Loucy (cell line): ENCODE data around the gene MCF2L2.

Source experiments
- H2AFZ ChIP-seq: fragments of 200-600 bp; sonication (generic); 2 replicates; pipeline ENCODE4 v1.6.0; 2016; ENCODE audit warnings: antibody characterized with exemption, mild to moderate bottlenecking, low read length, moderate library complexity
- H3F3A ChIP-seq: fragments of 200-600 bp; 2 replicates; pipeline ENCODE4 v1.6.0; 2016; ENCODE audit warnings: antibody characterized with exemption, low read depth, mild to moderate bottlenecking
- H3K27me3 ChIP-seq: fragments of 200-600 bp; sonication (generic); 2 replicates; pipeline ENCODE4 v1.6.1; 2014; ENCODE audit warnings: low read length, mild to moderate bottlenecking; ENCODE audit not compliant: insufficient read depth, poor library complexity, severe bottlenecking
- H3K36me3 ChIP-seq: fragments of 200-600 bp; sonication (generic); 2 replicates; pipeline ENCODE4 v1.6.1; 2016; ENCODE audit warnings: low read length; ENCODE audit not compliant: insufficient read depth
- H3K4me1 ChIP-seq: fragments of 200-600 bp; sonication (generic); 2 replicates; pipeline ENCODE4 v1.5.1; 2014; ENCODE audit warnings: low read length, mild to moderate bottlenecking; ENCODE audit not compliant: insufficient read depth, poor library complexity, severe bottlenecking
- H3K4me2 ChIP-seq: fragments of 200-600 bp; sonication (generic); 2 replicates; pipeline ENCODE4 v1.6.0; 2014; ENCODE audit warnings: antibody characterized with exemption, low read length, low read depth, mild to moderate bottlenecking; ENCODE audit not compliant: poor library complexity, severe bottlenecking
- H3K4me3 ChIP-seq: fragments of 200-600 bp; sonication (generic); 2 replicates; pipeline ENCODE4 v1.5.1; 2014; ENCODE audit warnings: low read length, mild to moderate bottlenecking, mixed read lengths; ENCODE audit not compliant: poor library complexity, severe bottlenecking
- H3K79me2 ChIP-seq: fragments of 200-600 bp; sonication (generic); 2 replicates; pipeline ENCODE4 v1.6.1; 2014; ENCODE audit warnings: low read length; ENCODE audit not compliant: insufficient read depth
- H3K9ac ChIP-seq: fragments of 200-600 bp; sonication (generic); 2 replicates; pipeline ENCODE4 v1.6.0; 2014; ENCODE audit warnings: mild to moderate bottlenecking, low read depth, low read length, moderate library complexity; ENCODE audit not compliant: poor library complexity, severe bottlenecking
- H3K9me2 ChIP-seq: fragments of 200-600 bp; sonication (generic); replicated peaks from 2 replicates; pipeline ENCODE4 v1.6.1; 2016; ENCODE audit warnings: low read depth, low read length, mixed read lengths
- H3K9me3 ChIP-seq: fragments of 200-600 bp; sonication (generic); 2 replicates; pipeline ENCODE4 v1.6.1; 2014; ENCODE audit warnings: mild to moderate bottlenecking, antibody characterized with exemption, low read length, low read depth; ENCODE audit not compliant: insufficient read depth
- H4K20me1 ChIP-seq: fragments of 200-600 bp; sonication (generic); 2 replicates; pipeline ENCODE4 v1.6.0; 2014; ENCODE audit warnings: antibody characterized with exemption, low read length, mild to moderate bottlenecking; ENCODE audit not compliant: insufficient read depth, poor library complexity, severe bottlenecking
- EZH2phosphoT487 ChIP-seq: fragments of 200-600 bp; IDR thresholded peaks from 2 replicates; pipeline ENCODE4 v1.6.1; 2018; ENCODE audit warnings: antibody characterized with exemption, mild to moderate bottlenecking, moderate library complexity, borderline replicate concordance
- TF ChIP-seq, protein P1 (sequence below): fragments of 200-600 bp; sonication (generic); conservative IDR thresholded peaks from 2 replicates; pipeline ENCODE4 v1.5.1; 2014; ENCODE audit warnings: mild to moderate bottlenecking, antibody characterized with exemption, low read length

Gene MCF2L2

DNA sequence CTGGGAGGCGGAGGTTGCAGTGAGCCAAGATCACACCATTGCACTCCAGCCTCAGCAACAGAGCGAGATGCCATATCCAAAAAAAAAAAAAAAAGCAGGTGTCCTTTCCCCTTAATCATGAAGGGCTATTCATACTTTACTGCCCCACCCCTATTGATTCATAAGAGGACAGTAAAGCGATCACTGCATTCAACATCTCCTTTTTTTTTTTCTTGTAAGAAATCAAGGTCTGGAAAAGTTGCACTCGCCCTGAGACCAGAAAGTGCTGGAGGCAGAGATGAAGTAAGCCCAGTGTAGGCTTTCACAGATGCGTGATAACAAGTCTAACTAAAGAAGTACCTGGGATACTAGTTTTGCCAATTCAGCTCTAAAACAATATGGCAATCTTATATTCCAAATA is 151.2 kb downstream of the MCF2L2 start:
- Histone ChIP-seq H2AFZ (no peak overlapping the region), H3K4me3 (no peak overlapping the region), H3K4me2 (no peak overlapping the region), H3K27me3 (no peaks in the 10 kb centered on the region), H3K4me1 (no peaks in the 10 kb centered on the region), H3F3A (no peaks in the 10 kb centered on the region), H3K79me2 (no peaks in the 10 kb centered on the region), H3K36me3 (no peaks in the 10 kb centered on the region), H3K9me3 (no peaks in the 10 kb centered on the region), H3K9ac (no peak overlapping the region), H4K20me1 (no peaks in the 10 kb centered on the region), H3K9me2 (no peaks in the 10 kb centered on the region)
- TF ChIP-seq, protein P1, sequence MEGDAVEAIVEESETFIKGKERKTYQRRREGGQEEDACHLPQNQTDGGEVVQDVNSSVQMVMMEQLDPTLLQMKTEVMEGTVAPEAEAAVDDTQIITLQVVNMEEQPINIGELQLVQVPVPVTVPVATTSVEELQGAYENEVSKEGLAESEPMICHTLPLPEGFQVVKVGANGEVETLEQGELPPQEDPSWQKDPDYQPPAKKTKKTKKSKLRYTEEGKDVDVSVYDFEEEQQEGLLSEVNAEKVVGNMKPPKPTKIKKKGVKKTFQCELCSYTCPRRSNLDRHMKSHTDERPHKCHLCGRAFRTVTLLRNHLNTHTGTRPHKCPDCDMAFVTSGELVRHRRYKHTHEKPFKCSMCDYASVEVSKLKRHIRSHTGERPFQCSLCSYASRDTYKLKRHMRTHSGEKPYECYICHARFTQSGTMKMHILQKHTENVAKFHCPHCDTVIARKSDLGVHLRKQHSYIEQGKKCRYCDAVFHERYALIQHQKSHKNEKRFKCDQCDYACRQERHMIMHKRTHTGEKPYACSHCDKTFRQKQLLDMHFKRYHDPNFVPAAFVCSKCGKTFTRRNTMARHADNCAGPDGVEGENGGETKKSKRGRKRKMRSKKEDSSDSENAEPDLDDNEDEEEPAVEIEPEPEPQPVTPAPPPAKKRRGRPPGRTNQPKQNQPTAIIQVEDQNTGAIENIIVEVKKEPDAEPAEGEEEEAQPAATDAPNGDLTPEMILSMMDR: no peak
- TF ChIP-seq EZH2phosphoT487: no peak

DNA sequence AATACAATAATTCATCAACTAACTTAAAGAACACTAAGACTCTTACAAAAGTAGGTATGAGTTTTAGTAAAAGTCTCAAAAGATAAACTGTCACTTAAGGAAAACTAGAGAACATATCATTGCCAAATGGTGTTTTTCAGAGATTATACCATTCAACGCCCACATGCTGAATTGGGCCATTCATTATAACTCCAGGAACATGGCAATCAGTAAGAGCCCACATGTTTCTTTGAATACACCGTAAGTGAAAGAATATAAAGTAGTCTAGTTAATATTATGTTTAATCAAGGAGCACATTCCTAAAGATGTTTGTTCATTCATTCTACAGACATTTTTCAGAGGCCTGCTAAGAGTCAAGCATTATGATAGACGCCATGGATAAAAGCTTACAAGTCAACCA is 152.5 kb downstream of the MCF2L2 start:
- Histone ChIP-seq H3K36me3 (no peaks in the 10 kb centered on the region), H4K20me1 (no peaks in the 10 kb centered on the region), H3K4me3 (no peak overlapping the region), H3K9ac (no peak overlapping the region), H3K9me2 (no peaks in the 10 kb centered on the region), H3K4me1 (no peaks in the 10 kb centered on the region), H3K4me2 (no peak overlapping the region), H3K79me2 (no peaks in the 10 kb centered on the region), H3K9me3 (no peaks in the 10 kb centered on the region), H3K27me3 (no peaks in the 10 kb centered on the region), H3F3A (no peaks in the 10 kb centered on the region), H2AFZ (no peak overlapping the region)
- TF ChIP-seq, protein P1: no peak
- no peak for TF ChIP-seq EZH2phosphoT487

DNA sequence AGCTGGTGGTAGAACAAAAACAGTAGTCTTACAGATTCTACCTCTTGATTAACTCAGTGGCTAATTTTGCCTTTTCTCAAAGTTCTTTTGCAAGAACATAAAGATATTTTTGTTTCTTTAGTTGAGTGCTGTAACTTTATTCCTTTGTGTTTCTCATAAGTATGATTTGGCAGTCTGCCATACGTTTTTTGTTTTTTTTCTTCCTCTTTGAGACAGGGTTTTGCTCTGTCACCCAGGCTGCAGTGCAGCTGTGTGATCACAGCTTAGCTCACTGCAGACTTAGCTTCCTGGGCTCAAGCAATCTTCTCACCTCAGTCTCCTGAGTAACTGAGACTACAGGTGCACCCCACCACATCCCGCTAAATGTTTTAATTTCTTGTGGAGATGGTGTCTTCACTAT is 153.0 kb downstream of the MCF2L2 start:
- no peak overlapping the region for H3K9ac ChIP-seq
- H3K9me3 ChIP-seq: no peaks in the 10 kb centered on the region
- H4K20me1 ChIP-seq: no peaks in the 10 kb centered on the region
- H3K4me2 ChIP-seq: no peak overlapping the region
- H3K4me3 ChIP-seq: no peak overlapping the region
- no peaks in the 10 kb centered on the region for H3K36me3 ChIP-seq
- no peak for TF ChIP-seq EZH2phosphoT487
- TF ChIP-seq, protein P1: no peak
- no peaks in the 10 kb centered on the region for H3K79me2 ChIP-seq
- H3K4me1 ChIP-seq: no peaks in the 10 kb centered on the region
- H3K27me3 ChIP-seq: no peaks in the 10 kb centered on the region
- no peaks in the 10 kb centered on the region for H3K9me2 ChIP-seq
- no peak overlapping the region for H2AFZ ChIP-seq
- H3F3A ChIP-seq: no peaks in the 10 kb centered on the region
